ENCODE measurements around the gene F2. TPM values are rescaled to one million over a fixed set of nuclear protein-coding genes. Genes with fewer than 3 reads are reported as not detected.
"Not testable (repeated sequence)": the region's sequence is repeated elsewhere in the genome, so short reads cannot be mapped to it uniquely, and the experiment has no call there.

F2 gene
- total and polyA plus RNA-seq, 2 experiments from 2014 or later: not detected

- Histone ChIP-seq H3K79me2 (ENCODE audit: insufficient read depth) (0 out of 2 replicates have a peak, but pooled peaks cover 4% of the 10 kb centered on the region), H3K9me2 (ENCODE audit: insufficient read depth) (no peaks in the 10 kb centered on the region), H3K9ac (peak overlapping the region; percentile 82), H2AFZ (peak overlapping the region; percentile 76), H3F3A (ENCODE audit: insufficient read depth) (peaks cover 33% of the 10 kb centered on the region), H3K4me3 (no peak overlapping the region), H3K4me2 (ENCODE audit: unreplicated experiment) (peak overlapping the region; percentile 22), H3K4me1 (ENCODE audit: insufficient read depth) (peaks cover 25% of the 10 kb centered on the region), H3K27ac (peak overlapping the region; percentile 98), H3K9me3 (ENCODE audit: low read depth) (no peaks in the 10 kb centered on the region), H3K36me3 (ENCODE audit: low read depth) (0 out of 2 replicates have a peak, but pooled peaks cover 3% of the 10 kb centered on the region), H4K20me1 (ENCODE audit: insufficient read depth) (no peaks in the 10 kb centered on the region), H3K27me3 (replicated peaks; ENCODE audit: insufficient read depth) (no peaks in the 10 kb centered on the region)
- 22 to 28% methylated on average over 5 of the region's 5 CpGs for WGBS, 2 experiments (ENCODE audit: low coverage in 1 of 2, low lambda C conversion rate in 2 of 2, missing lambda C conversion rate in 2 of 2)
- TF ChIP-seq EZH2phosphoT487 (IDR thresholded peaks at IDR 0.05; ENCODE audit: insufficient read depth, low read depth) (no peak), EZH2 (IDR thresholded peaks at IDR 0.05; ENCODE audit: insufficient read depth, poor library complexity, severe bottlenecking) (no peak)
- DNase-seq: peak; percentile 46
- in situ Hi-C loops (cut with MboI): no loop called here
Observed at GRCh38 chr11:46711303-46711702, 7.7 kb upstream of the F2 start.

DNA sequence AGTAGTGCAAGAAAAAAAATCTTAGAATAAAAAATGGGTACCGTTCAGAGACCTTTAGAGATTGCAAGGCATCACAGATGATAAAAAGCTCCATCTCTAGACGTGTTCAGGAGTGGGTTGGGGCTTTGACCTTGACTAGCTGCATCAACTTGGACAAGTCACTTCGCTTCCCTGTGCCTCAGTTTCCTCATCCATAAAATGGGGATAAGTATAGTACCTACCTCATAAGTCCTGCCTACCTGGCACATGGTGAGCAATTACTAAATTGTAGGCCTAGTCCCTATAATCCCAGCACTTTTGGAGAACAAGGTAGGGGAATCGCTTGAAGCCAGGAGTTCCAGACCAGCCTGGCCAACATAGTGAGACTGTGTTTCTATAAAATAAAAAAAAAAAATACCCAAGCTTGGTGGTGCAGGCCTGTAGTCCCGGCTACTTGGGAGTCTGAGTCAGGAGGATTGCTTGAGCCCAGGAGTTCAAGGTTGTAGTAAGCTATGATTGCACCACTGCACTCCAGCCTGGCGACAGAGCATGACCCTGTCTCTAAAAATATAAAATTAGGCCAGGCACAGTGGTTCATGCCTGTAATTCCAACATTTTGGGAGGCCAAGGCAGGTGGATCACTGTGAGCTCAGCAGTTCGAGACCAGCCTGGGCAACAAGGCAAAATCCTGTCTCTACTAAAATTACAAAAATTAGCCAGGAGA is 6.0 kb upstream of the F2 start:
- Histone ChIP-seq H3K79me2 (ENCODE audit: insufficient read depth) (no peaks in the 10 kb centered on the region), H2AFZ (no peak overlapping the region), H3K27ac (no peak overlapping the region), H3K4me1 (ENCODE audit: insufficient read depth) (peaks cover 25% of the 10 kb centered on the region), H3K4me2 (ENCODE audit: unreplicated experiment) (no peak overlapping the region), H3K9ac (no peak overlapping the region), H3K4me3 (no peak overlapping the region), H3K27me3 (replicated peaks; ENCODE audit: insufficient read depth) (no peaks in the 10 kb centered on the region), H3K9me2 (ENCODE audit: insufficient read depth) (no peaks in the 10 kb centered on the region), H3K36me3 (ENCODE audit: low read depth) (no peaks in the 10 kb centered on the region), H4K20me1 (ENCODE audit: insufficient read depth) (no peaks in the 10 kb centered on the region), H3F3A (ENCODE audit: insufficient read depth) (peaks cover 33% of the 10 kb centered on the region), H3K9me3 (ENCODE audit: low read depth) (no peaks in the 10 kb centered on the region)
- TF ChIP-seq EZH2phosphoT487 (IDR thresholded peaks at IDR 0.05; ENCODE audit: insufficient read depth, low read depth) (no peak), EZH2 (IDR thresholded peaks at IDR 0.05; ENCODE audit: insufficient read depth, poor library complexity, severe bottlenecking) (no peak)
- WGBS, 2 experiments (ENCODE audit: low coverage in 1 of 2, low lambda C conversion rate in 2 of 2, missing lambda C conversion rate in 2 of 2): 84 to 85% methylated on average over 7 of the region's 7 CpGs
- no peak for DNase-seq
- in situ Hi-C loops (cut with MboI): no loop called here

DNA sequence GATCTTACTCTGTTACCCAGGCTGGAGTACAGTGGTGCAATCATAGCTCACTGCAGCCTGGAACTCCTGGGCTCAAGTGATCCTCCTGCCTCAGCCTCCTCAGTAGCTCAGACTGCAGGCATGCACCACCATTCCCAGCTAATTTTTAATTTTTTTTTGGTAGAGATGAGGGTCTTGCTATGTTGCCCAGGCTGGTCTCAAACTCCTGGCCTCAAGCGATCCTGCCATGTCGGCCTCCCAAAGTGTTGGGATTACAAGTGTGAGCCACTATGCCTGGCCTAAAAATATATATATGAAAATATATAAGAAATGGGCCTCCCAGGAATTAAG is 1.2 kb upstream of the F2 start:
- H3K36me3 ChIP-seq (ENCODE audit: low read depth); H3K9me2 ChIP-seq (ENCODE audit: insufficient read depth); H3K27ac ChIP-seq; H3K79me2 ChIP-seq (ENCODE audit: insufficient read depth); H3K4me3 ChIP-seq; H3K4me2 ChIP-seq (ENCODE audit: unreplicated experiment); H3K9me3 ChIP-seq (ENCODE audit: low read depth); H3K27me3 ChIP-seq (replicated peaks; ENCODE audit: insufficient read depth); H3K9ac ChIP-seq; H2AFZ ChIP-seq; H3F3A ChIP-seq (ENCODE audit: insufficient read depth); DNase-seq; H4K20me1 ChIP-seq (ENCODE audit: insufficient read depth); in situ Hi-C loops (cut with MboI): not testable (repeated sequence)
- H3K4me1 ChIP-seq (ENCODE audit: insufficient read depth): peaks cover 14% of the 10 kb centered on the region
- 76 to 98% methylated on average over 2 of the region's 2 CpGs for WGBS, 2 experiments (ENCODE audit: low coverage in 1 of 2, low lambda C conversion rate in 2 of 2, missing lambda C conversion rate in 2 of 2)

GRCh38 chr11:46718155-46719019 is 626 bp upstream of the F2 start:
- no peaks in the 10 kb centered on the region for H3K9me3 ChIP-seq (ENCODE audit: low read depth)
- peak overlapping the region; percentile 23; the same call in 1 of the 2 replicates for H2AFZ ChIP-seq

More at GRCh38 chr11:46718155-46719019, 626 bp upstream of the F2 start:
- in situ Hi-C loops (cut with MboI): no loop called here
- Histone ChIP-seq H3K27me3 (replicated peaks; ENCODE audit: insufficient read depth) (no peaks in the 10 kb centered on the region), H3K4me3 (no peak overlapping the region), H3K36me3 (ENCODE audit: low read depth) (no peaks in the 10 kb centered on the region), H3K4me1 (ENCODE audit: insufficient read depth) (peaks cover 14% of the 10 kb centered on the region), H3K79me2 (ENCODE audit: insufficient read depth) (no peaks in the 10 kb centered on the region), H3K9me2 (ENCODE audit: insufficient read depth) (no peaks in the 10 kb centered on the region), H3K27ac (no peak overlapping the region), H3K9ac (no peak overlapping the region), H3F3A (ENCODE audit: insufficient read depth) (peaks cover 10% of the 10 kb centered on the region; the same call in 1 of the 2 replicates), H3K4me2 (ENCODE audit: unreplicated experiment) (no peak overlapping the region), H4K20me1 (ENCODE audit: insufficient read depth) (no peaks in the 10 kb centered on the region)
- TF ChIP-seq EZH2phosphoT487 (IDR thresholded peaks at IDR 0.05; ENCODE audit: insufficient read depth, low read depth) (no peak), EZH2 (IDR thresholded peaks at IDR 0.05; ENCODE audit: insufficient read depth, poor library complexity, severe bottlenecking) (no peak)
- WGBS, 2 experiments (ENCODE audit: low coverage in 1 of 2, low lambda C conversion rate in 2 of 2, missing lambda C conversion rate in 2 of 2): 90 to 92% methylated on average over 11 of the region's 11 CpGs
- no peak for DNase-seq
